Measurements from ENCODE around the gene LAMA3.
"Not testable (repeated sequence)": the region's sequence is repeated elsewhere in the genome, so short reads cannot be mapped to it uniquely, and the experiment has no call there.

The LAMA3 gene

GRCh38 chr18:23724681-23725080, 35.4 kb downstream of the LAMA3 start:
- TF ChIP-seq ZFX (IDR thresholded peaks at IDR 0.05), result no peak
- no peak for TF ChIP-seq CTCF (conservative IDR thresholded peaks at IDR 0.05)
- H3K27ac ChIP-seq, result peak overlapping the region; percentile 33; the same call in 1 of the 2 replicates

- H3K27ac ChIP-seq, result peak overlapping the region; percentile 33
- TF ChIP-seq CTCF (conservative IDR thresholded peaks at IDR 0.05) (no peak), ZFX (IDR thresholded peaks at IDR 0.05) (no peak)
Observed at GRCh38 chr18:23725351-23725750, 36.1 kb downstream of the LAMA3 start.

DNA sequence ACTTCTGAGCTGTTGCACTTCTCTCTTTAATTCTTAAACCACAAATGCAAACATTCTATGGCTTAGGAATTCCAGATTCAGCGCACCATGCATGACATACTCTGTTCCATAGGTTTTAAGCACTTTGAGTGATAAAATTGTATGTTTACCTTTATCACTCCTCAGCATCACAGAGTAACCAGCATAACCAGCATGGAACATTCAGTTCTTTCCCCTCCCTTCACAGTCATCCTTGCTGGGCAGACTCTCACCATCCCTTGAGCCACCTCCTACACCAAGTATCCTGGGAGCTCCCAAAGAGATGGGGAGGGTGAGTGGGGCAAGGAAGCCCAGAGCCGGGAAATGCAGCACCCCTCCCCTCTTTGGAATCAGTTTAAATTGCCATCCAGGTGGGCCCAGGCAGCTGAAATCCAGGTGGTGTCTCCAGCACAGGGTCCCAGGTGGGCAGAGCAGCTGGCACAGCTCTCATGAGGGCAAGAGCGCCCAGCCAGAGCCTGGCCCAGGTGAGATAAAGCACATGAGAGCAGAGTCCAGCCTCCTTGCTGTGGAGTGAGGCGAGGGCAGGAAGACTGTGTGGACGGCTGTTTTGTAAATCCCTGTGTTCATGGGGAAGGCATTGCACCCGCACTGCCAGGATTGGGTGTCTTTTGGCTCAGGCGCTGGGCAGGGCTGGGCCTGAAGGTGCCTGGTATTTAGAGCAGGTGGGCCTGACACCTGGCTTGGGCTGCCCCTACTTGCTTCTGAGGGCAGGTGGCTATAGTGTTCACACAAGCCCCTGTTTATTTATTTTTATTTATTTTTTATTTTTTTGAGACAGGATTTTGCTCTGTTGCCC, 36.8 kb downstream of the LAMA3 start:
- H3K27ac ChIP-seq, result peak overlapping the region; percentile 33
- TF ChIP-seq CTCF (conservative IDR thresholded peaks at IDR 0.05), result no peak
- TF ChIP-seq ZFX (IDR thresholded peaks at IDR 0.05), result no peak

- H3K27ac ChIP-seq, result no peak overlapping the region
- TF ChIP-seq ZFX (IDR thresholded peaks at IDR 0.05), result no peak
- TF ChIP-seq CTCF (conservative IDR thresholded peaks at IDR 0.05), result no peak
Observed at GRCh38 chr18:23727707-23728493, 38.6 kb downstream of the LAMA3 start.

- TF ChIP-seq ZFX (IDR thresholded peaks at IDR 0.05) (no peak), CTCF (conservative IDR thresholded peaks at IDR 0.05) (no peak)
- no peak overlapping the region for H3K27ac ChIP-seq
Observed at GRCh38 chr18:23730857-23731256, 41.6 kb downstream of the LAMA3 start.

GRCh38 chr18:23731861-23732260, 42.6 kb downstream of the LAMA3 start:
- TF ChIP-seq ZFX (IDR thresholded peaks at IDR 0.05) (no peak), CTCF (conservative IDR thresholded peaks at IDR 0.05) (no peak)
- no peak overlapping the region for H3K27ac ChIP-seq

- H3K27ac ChIP-seq, result no peak overlapping the region
- TF ChIP-seq CTCF (conservative IDR thresholded peaks at IDR 0.05) (no peak), ZFX (IDR thresholded peaks at IDR 0.05) (no peak)
Observed at GRCh38 chr18:23732439-23732838, 43.2 kb downstream of the LAMA3 start.

- not testable (repeated sequence) for H3K27ac ChIP-seq
Observed at GRCh38 chr18:23733265-23733664, 44.0 kb downstream of the LAMA3 start.

Data from C4-2B (cell line).